ENCODE measurements around the gene MRPS23. TPM values are rescaled to one million over a fixed set of nuclear protein-coding genes. Genes with fewer than 3 reads are reported as not detected.

Gene MRPS23
- total and polyA plus RNA-seq, 2 of the 8 experiments (the other 6 are each of a cell fraction or from before 2014, with no cell fraction given): 38.6 to 60.4 TPM

DNA sequence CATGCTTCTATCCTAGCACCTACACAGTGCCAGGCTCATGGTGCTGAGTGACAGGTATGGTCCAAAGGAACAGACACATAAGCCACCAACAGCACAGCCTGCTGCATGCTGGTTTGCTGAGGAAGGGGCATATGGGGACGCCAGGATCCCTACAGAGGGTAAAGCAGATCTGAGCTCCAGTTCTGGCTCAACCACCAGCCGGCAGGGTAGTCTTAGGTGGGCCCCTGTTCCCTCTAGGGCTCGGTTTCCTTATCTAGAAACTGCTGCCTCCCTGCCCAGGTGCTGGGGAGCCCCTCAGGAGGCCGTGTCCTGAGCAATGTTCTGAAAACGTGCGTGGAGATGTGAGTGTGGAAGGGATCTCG, 24.2 kb upstream of the MRPS23 start:
- peak overlapping the region; percentile 99 for H3K4ac ChIP-seq (replicated peaks; ENCODE audit: insufficient read length, low read depth, low read length)
- H3K18ac ChIP-seq (ENCODE audit: extremely low read depth, low read length): peak overlapping the region; percentile 60; the same call in 1 of the 2 replicates
- no peaks in the 10 kb centered on the region for H3K9me3 ChIP-seq (ENCODE audit: insufficient read depth in 2 of 2, low read depth in 1 of 2, low read length in 1 of 2)
- H3K79me1 ChIP-seq (ENCODE audit: low read depth, low read length): no peaks in the 10 kb centered on the region
- H4K91ac ChIP-seq (replicated peaks; ENCODE audit: insufficient read length, low read length): peak overlapping the region; percentile 100
- peak overlapping the region in 2 of 4 experiments; percentile 20 to 22; a peak in 3 of 7 replicates for H3K9ac ChIP-seq (replicated peaks in 1 of 4; ENCODE audit: extremely low read depth in 1 of 4, low read depth in 3 of 4, low read length in 3 of 4)
- no peaks in the 10 kb centered on the region for H3K79me2 ChIP-seq (ENCODE audit: control insufficient read depth in 1 of 2, insufficient read depth in 2 of 2, low read length in 2 of 2)
- H4K20me1 ChIP-seq (replicated peaks in 1 of 2; ENCODE audit: control insufficient read depth in 1 of 2, insufficient read depth in 2 of 2, low read length in 2 of 2): no peaks in the 10 kb centered on the region
- H2AFZ ChIP-seq (ENCODE audit: low read length): no peak overlapping the region
- H3K36me3 ChIP-seq (ENCODE audit: control insufficient read depth in 2 of 4, insufficient read depth in 4 of 4, low read length in 3 of 4): no peaks in the 10 kb centered on the region; a peak in 1 of 8 replicates
- H3K27ac ChIP-seq (ENCODE audit: low read depth, low read length): peak overlapping the region; percentile 56
- DNase-seq (ENCODE audit: low read depth in 1 of 2, low spot score in 2 of 2) (no peak), FAIRE-seq (no peak)
- H3K14ac ChIP-seq (ENCODE audit: insufficient read length): peak overlapping the region; percentile 78
- H4K8ac ChIP-seq (ENCODE audit: extremely low read depth, insufficient read depth, low read length): peak overlapping the region; percentile 90
- peaks cover 13 to 37% (median 30%) of the 10 kb centered on the region in 4 experiments for H3K4me1 ChIP-seq (replicated peaks in 1 of 4; ENCODE audit: control insufficient read depth in 3 of 4, insufficient read depth in 4 of 4, low read length in 3 of 4)
- peak overlapping the region in 2 of 4 experiments; percentile 2 to 35; a peak in 1 of 8 replicates for H3K4me3 ChIP-seq (ENCODE audit: extremely low read depth in 1 of 4, insufficient read depth in 2 of 4, low read depth in 3 of 4, low read length in 4 of 4)
- peak overlapping the region; percentile 13 for H2BK120ac ChIP-seq (replicated peaks; ENCODE audit: low read depth, low read length)
- peak overlapping the region; percentile 97 for H2BK20ac ChIP-seq (ENCODE audit: low read length)
- TF ChIP-seq CHD2 (IDR thresholded peaks at IDR 0.05; ENCODE audit: low read length): no peak
- peak overlapping the region; percentile 94 for H2BK12ac ChIP-seq (ENCODE audit: low read depth, low read length)
- peak overlapping the region; percentile 81 for H4K5ac ChIP-seq (ENCODE audit: insufficient read length, low read depth, low read length)
- peak overlapping the region; percentile 91 for H2AK5ac ChIP-seq (ENCODE audit: low read depth, low read length)
- H3K23me2 ChIP-seq (ENCODE audit: low read depth, low read length): peaks cover 2% of the 10 kb centered on the region; the same call in 1 of the 2 replicates
- CTCF ChIA-PET (ENCODE audit: partially characterized antibody): interaction anchor here (0.8 to 20.7 kb wide), 11 partner anchors 12 to 122 kb away, joined by 3 to 221 read pairs (median 5); no protein-coding TSS in a partner anchor
- POLR2A ChIA-PET (ENCODE audit: partially characterized antibody): interaction anchor here (0.6 to 32.5 kb wide), 10 partner anchors 11 to 212 kb away, joined by 3 to 672 read pairs (median 4); partner anchors contain the start of genes SRSF1 and VEZF1
- 58% methylated on average over 7 of the region's 7 CpGs; no CpG with 5 or more reads in 1 of the 2 experiments for WGBS, 2 experiments (ENCODE audit: extremely low coverage in 1 of 2, insufficient coverage in 1 of 2, insufficient read length in 1 of 2, insufficient replicate concordance in 2 of 2, low coverage in 1 of 2, low lambda C conversion rate in 2 of 2, missing lambda C conversion rate in 1 of 2)
- H3K27me3 ChIP-seq (replicated peaks in 1 of 4; ENCODE audit: control insufficient read depth in 3 of 4, extremely low read depth in 1 of 4, insufficient read depth in 3 of 4, low read length in 3 of 4): peaks cover 0 to 14% (median 6%) of the 10 kb centered on the region in 4 experiments; a peak in 4 of 7 replicates
- peak overlapping the region; percentile 40 for H3K23ac ChIP-seq (ENCODE audit: insufficient read length)
- peak overlapping the region; percentile 95; the same call in 1 of the 2 replicates for H2BK15ac ChIP-seq (ENCODE audit: low read length)
- H3K56ac ChIP-seq (replicated peaks; ENCODE audit: insufficient read length, low read depth, low read length): peak overlapping the region; percentile 27
- H2BK5ac ChIP-seq (ENCODE audit: low read depth, low read length): peak overlapping the region; percentile 96
- H3K4me2 ChIP-seq (ENCODE audit: insufficient read depth in 1 of 2, low read depth in 2 of 2, low read length in 2 of 2): peak overlapping the region; percentile 38 to 54; a peak in 3 of 4 replicates
